GM18870 (cell line): ENCODE results near the gene STX8.
"Not testable (repeated sequence)": the region's sequence is repeated elsewhere in the genome, so short reads cannot be mapped to it uniquely, and the experiment has no call there.

ENCODE experiments used
- ATAC-seq: cut with Tn5 transposase; IDR thresholded peaks from one replicate; pipeline ENCODE4 v1.9.1; 2021; ENCODE audit warnings: moderate library complexity; ENCODE audit not compliant: unreplicated experiment

The STX8 gene

GRCh38 chr17:9355846-9356245, 219.8 kb downstream of the STX8 start:
- no peak for ATAC-seq

DNA sequence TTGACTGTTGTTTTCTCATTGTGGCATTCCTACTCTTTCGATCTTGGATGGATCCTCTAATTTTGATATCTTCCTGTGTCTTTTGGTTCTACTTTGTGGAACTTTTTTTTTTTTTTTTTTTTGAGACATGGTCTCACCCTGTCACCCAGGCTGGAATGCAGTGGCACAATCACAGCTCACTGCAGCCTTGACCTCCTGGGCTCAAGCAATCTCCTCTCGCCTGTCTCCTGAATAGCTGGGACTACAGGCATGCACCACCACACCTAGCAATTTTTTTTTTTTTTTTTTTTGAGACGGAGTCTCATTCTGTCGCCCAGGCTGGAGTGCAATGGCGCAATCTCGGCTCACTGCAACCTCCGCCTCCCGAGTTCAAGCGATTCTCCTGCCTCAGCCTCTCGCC, 220.4 kb downstream of the STX8 start:
- not testable (repeated sequence) for ATAC-seq

DNA sequence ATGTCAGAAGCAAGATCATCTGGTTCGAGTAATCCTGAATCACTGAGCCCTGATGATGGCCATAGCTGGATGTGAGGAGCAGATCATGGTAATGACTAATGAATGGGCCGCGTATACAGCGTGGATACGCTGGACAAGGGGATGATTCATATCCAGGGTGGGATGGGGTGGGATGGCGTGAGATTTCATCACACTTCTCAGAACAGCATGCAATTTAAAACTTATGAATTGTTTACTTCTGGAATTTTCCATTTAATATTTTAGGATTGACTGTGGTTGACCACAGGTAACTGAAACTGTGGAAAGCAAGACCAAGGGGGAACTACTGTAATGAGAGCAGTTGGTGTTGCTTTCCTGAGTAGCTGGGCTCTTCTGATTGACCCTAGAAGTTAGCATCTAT, 225.5 kb downstream of the STX8 start:
- no peak for ATAC-seq

DNA sequence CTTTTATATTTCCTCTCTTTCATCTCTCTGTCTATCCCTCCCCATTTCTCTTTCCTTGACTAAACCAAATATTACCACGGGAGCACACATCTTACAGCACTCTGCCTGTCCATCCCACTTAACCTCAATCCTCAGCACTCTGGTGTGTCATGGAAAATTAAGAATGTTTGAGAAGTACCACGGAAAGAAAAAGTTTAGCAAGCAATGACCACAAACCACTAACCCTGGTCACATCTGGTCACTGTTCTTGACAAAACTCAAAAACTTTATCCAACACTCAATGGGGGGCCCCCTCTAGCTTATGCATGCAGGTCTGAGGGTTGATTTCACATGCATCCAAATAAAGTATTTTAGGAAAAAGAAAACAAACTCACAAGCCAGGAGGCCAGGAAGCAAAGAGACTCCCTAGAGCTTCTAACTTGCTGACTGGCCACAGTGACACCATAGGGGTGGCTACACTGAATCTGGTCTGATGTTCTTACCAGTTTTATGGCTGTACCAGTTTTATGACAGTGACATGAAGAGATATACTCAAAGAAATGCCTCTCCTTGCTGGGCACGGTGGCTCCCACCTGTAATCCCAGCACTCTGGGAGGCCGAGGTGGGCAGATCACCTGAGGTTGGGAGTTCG, 229.2 kb downstream of the STX8 start:
- no peak for ATAC-seq

DNA sequence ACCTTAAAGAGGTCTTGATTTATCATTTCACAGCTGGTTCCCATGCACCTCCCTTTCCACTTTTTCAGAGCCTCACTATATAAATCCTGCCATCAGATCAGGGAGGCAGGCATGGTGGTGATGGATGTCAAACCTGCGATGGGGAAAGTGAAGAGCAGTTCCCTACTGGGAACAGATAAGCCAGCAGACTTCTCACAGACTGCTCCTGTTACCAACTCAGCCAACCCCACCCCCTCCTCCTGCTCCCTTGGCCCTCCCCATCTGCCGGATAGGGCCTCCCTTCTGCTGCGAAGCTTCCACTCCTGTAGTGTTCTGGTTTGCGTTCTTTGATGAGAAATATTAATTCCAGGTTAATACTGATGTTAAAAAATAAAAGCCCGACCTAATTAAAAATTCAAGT, 232.1 kb downstream of the STX8 start:
- no peak for ATAC-seq

GRCh38 chr17:9342225-9342624, 233.4 kb downstream of the STX8 start:
- no peak for ATAC-seq

DNA sequence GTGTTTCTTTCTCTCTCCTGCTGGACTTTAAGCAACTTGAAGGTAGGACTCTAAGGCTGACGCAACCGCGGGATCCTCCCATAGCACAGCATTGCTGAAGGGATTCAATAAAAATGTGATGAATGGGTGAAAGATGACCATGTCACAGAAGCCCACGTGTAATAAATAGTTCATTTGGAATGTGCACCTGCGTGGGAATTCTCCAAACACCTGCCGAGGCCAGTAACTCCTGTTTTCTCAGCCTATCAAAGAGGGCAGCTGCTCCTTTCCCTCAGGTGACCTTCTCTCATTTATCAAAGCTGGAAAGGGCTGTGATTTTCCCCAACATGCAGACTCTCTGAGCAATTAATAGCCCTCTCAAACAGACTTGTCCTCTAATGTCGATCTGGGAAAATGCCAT, 235.7 kb downstream of the STX8 start:
- ATAC-seq, result no peak

- not testable (repeated sequence) for ATAC-seq
Measured at GRCh38 chr17:9339482-9339881, 236.1 kb downstream of the STX8 start.

DNA sequence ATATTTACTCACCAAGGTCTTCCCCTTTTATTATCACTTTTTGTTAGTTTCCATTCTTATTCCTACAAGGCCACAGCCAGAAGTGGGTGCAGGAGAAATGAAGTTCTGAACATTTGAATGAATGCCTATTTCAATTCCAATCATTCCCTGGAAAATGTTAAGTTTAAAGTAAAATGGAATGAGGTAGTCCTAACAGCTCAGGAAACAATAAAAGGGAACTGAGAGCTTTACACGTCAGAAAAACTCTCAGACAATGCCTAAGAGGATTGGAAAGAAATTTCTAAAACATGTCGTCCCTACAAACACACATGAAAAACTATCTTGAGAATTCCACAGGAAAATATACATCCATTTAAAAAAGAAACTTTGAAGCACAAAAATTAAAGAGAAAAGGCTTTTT, 238.8 kb downstream of the STX8 start:
- ATAC-seq, result no peak

DNA sequence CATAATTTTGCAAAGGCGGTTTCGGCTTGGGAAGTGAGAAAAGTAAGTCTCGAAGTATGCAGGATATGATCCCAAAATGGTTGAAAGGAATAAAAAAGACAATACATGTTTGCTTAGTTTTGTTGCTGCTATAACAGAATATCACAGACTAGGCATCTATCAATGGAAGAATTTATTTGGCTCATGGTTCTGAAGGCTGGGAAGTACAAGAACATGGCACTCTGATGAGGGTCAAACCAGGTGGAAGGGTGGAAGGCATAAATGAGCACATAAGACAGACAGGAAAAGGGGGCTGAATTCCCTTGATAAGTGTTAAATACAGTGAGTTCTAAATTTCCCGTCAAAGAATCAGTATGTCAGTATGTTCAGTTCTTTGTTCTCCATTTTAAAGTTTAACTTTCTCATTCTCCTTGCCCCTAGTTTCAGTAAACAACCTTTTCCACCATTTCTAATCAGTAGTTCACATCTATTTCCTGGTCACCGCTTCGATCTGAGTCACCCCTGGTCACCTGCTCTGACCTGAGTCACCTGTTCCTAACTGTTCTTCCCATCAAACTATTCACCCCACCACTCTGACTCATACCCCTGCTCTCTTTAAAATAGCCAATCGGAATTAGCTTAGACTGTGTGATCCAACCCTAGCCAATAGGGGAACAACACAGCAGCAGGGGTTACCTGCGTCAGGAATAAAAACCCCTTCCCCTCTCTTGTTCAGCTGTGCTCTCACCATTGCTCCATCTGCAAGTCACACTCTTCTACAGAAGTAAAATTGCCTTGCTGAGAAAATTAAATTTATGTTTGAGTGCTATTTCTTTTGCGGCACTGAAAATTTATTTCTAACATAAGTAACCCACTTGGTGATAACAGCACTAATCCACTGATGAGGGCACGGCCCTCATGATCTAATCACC, 240.8 kb downstream of the STX8 start:
- no peak for ATAC-seq

- no peak for ATAC-seq
Measured at GRCh38 chr17:9332132-9332494, 243.5 kb downstream of the STX8 start.

DNA sequence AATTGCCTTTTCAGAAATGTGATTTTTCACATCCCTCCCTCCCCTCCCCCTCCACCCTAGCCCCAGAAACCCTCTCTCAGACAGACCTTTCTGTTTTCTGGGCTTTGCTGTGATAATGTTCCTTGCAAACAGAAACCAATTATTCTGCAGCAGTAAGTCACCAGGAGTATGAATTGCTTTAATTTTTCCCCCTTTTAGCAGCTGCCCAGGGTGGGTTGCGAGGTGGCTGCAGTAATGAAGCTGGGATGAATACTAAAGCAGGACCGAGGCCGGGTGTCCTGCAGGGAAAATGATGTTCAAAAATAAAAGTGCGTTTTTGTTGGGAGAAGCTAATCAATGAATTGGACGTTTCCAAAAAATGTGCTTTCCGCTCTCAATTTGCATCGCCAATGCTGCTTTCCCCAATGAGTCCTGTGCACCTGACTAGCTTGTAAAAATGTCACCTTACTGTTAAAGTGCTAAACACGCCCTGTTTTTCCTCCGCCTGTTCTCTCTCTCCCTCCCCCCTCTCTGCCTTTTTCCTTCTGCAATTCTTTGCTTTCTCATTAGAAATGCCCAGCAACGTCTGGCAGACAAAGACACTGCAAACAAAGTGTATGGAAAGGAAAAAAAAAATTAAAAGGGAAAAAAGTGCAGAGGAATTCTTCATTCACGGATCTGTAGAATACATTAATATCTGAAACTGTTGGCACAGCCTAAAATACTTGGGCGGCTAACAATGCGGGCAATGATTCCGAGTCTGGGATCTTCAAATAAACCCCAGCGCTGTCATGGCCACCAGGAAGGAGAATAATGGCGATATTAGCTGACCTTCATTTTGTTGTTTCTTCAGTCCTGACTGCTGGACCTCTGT, 244.1 kb downstream of the STX8 start:
- ATAC-seq, result no peak

DNA sequence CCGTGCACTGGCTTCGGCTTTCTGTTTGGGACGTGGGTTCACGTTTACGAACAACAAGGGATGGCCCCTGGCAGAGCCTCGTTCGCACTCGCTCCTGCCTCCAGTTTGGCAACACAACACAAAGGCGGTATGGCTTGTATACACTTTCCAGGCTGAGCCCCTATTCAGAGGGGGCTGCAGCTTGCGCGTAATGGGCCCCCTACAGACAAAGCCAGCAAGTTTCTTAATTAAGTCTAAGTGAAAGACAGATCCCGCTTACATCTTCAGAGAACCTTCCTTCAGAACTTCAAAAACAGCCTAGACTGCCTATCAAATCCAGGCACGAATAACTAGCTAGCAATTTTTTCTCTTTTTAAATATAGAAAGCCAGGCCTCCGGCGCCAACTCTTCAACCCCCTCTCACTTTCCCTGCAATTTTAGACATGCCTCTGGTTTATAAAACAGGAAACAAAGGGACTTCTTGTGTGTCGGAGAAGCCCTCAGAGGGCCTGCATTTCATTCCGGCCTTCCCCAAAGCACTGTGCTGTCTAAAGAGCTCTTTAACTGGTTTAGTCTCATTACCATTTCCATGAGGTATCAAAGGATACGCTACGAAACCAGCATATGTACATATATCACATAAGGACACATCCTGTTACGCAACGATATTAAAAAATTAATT, 244.9 kb downstream of the STX8 start:
- ATAC-seq, result no peak

GRCh38 chr17:9330141-9330540, 245.5 kb downstream of the STX8 start:
- ATAC-seq, result no peak

- ATAC-seq, result no peak
Measured at GRCh38 chr17:9329251-9329921, 246.2 kb downstream of the STX8 start.

GRCh38 chr17:9324864-9325263, 250.8 kb downstream of the STX8 start:
- ATAC-seq, result no peak

DNA sequence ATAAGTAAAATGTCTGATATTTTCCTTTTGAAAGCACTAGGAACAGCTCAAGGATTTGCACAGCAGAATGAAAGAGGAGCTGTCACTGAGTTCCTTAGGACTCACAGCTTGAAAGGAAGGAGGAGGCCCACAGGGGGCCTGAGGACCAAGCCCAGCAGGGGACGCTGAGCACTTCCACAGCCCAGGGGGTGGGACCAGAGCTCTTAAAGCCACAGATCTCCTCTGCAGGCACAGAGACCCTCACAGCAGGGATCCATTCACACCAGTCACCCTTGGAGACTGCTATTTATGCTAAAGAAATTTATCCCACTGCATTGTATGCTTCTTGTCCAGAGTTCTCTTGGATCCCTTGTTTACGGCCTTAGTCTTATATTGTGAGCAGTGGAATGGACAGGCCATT, 253.3 kb downstream of the STX8 start:
- no peak for ATAC-seq

DNA sequence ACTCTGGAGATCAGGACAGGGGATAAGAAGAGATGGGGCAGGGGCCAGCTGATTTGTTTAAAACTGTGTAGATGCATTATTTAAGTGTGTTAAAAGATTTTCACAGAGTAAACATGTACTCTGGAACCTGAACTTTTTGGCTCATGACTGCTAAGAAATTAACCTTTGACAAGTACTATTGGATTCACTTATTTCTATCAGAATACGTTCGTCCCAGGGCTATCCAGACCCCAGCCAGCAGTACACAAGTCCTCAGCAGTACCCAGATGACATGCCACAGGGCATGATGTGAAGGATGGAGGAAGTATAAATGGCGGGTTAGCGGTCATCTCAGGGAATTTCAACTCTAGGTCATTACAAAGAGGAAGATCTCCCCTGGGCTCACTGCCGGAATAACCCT, 253.7 kb downstream of the STX8 start:
- ATAC-seq, result no peak

DNA sequence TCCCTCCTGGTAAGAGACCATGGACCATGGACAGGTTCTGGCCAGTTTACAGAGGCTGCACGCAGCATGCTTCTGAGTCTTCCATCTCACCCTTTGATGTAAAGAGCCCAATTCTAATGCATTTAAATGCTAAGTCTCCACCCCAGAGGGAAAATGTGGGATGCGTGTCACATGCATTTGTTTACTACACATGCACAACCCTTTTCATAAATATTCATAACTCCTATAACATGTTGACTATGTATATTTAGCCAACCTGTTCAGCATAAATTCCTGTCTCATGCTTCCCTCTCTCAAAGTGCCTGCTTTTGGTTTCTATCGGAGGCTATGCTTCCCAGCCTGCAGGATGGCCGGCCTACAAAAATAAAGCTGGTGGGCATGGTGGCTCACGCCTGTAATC, 260.3 kb downstream of the STX8 start:
- no peak for ATAC-seq

- no peak for ATAC-seq
Measured at GRCh38 chr17:9313346-9313745, 262.3 kb downstream of the STX8 start.

DNA sequence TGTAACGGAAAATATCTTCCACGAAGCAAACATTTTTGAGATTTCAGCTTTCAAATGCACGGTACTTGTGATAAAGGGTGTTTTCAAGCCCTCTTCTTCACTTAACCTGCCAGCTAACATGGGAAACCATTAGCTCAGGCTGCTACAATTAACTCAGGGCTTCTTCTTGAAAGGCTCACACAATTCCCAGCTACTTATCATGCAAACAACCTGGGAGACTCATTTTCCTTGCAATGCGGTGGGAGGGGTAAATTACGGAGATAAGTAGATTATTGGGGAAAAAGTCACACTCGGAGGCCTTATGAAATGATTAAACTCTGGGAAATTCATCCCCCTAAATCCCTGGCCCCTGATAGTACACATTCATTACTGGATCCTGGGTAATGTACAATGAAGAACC, 266.4 kb downstream of the STX8 start:
- no peak for ATAC-seq
